Measurements from ENCODE around the gene EIF4A3.
A peak's percentile ranks its signal among the peaks of the same experiment; 100 is the strongest.

Gene EIF4A3

DNA sequence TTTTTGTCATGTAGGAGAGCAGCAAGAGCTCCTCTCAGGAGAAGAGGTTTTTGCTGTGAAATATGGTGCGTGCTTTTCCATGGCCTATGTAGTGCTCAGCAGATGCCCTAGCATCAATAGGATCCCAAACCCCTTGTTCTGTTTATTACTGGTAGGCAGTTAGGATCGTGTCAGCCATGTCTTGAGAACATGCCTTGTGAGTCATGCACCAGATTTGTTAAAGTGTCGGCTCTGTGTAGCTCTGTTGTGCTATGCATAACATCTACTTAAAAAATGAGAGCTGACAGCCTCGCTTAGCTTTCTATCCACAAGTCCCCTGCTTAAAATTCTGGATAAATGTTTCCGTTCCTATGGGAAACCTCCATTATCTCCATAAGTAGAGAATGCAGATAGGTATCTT is 4.4 kb upstream of the EIF4A3 start:
- peaks cover 15% of the 10 kb centered on the region for H3K4me1 ChIP-seq (ENCODE audit: insufficient read depth, low read length, poor library complexity, severe bottlenecking)
- H3K9me3 ChIP-seq (ENCODE audit: insufficient read depth, low read depth, low read length) = 0 out of 2 replicates have a peak, but pooled peaks cover 2% of the 10 kb centered on the region
- peaks cover 4% of the 10 kb centered on the region for H4K20me1 ChIP-seq (ENCODE audit: insufficient read depth, low read length, poor library complexity, severe bottlenecking)
- H3K79me2 ChIP-seq (ENCODE audit: insufficient read depth, low read length) = peaks cover 21% of the 10 kb centered on the region
- no peaks in the 10 kb centered on the region for H3K27me3 ChIP-seq (ENCODE audit: insufficient read depth, low read length, poor library complexity, severe bottlenecking)
- no peaks in the 10 kb centered on the region for H3K9me2 ChIP-seq (replicated peaks; ENCODE audit: low read depth, low read length)
- H3K4me2 ChIP-seq (ENCODE audit: low read depth, low read length, poor library complexity, severe bottlenecking) = no peak overlapping the region
- no peak overlapping the region for H2AFZ ChIP-seq (ENCODE audit: low read length)
- no peaks in the 10 kb centered on the region for H3F3A ChIP-seq (ENCODE audit: low read depth)
- H3K9ac ChIP-seq (ENCODE audit: low read depth, low read length, poor library complexity, severe bottlenecking) = no peak overlapping the region
- TF ChIP-seq, protein P1, sequence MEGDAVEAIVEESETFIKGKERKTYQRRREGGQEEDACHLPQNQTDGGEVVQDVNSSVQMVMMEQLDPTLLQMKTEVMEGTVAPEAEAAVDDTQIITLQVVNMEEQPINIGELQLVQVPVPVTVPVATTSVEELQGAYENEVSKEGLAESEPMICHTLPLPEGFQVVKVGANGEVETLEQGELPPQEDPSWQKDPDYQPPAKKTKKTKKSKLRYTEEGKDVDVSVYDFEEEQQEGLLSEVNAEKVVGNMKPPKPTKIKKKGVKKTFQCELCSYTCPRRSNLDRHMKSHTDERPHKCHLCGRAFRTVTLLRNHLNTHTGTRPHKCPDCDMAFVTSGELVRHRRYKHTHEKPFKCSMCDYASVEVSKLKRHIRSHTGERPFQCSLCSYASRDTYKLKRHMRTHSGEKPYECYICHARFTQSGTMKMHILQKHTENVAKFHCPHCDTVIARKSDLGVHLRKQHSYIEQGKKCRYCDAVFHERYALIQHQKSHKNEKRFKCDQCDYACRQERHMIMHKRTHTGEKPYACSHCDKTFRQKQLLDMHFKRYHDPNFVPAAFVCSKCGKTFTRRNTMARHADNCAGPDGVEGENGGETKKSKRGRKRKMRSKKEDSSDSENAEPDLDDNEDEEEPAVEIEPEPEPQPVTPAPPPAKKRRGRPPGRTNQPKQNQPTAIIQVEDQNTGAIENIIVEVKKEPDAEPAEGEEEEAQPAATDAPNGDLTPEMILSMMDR (conservative IDR thresholded peaks at IDR 0.05; ENCODE audit: low read length) = no peak
- TF ChIP-seq EZH2phosphoT487 (IDR thresholded peaks at IDR 0.05; ENCODE audit: borderline replicate concordance) = no peak
- no peaks in the 10 kb centered on the region for H3K36me3 ChIP-seq (ENCODE audit: insufficient read depth, low read length)
- H3K4me3 ChIP-seq (ENCODE audit: low read length, poor library complexity, severe bottlenecking) = no peak overlapping the region

DNA sequence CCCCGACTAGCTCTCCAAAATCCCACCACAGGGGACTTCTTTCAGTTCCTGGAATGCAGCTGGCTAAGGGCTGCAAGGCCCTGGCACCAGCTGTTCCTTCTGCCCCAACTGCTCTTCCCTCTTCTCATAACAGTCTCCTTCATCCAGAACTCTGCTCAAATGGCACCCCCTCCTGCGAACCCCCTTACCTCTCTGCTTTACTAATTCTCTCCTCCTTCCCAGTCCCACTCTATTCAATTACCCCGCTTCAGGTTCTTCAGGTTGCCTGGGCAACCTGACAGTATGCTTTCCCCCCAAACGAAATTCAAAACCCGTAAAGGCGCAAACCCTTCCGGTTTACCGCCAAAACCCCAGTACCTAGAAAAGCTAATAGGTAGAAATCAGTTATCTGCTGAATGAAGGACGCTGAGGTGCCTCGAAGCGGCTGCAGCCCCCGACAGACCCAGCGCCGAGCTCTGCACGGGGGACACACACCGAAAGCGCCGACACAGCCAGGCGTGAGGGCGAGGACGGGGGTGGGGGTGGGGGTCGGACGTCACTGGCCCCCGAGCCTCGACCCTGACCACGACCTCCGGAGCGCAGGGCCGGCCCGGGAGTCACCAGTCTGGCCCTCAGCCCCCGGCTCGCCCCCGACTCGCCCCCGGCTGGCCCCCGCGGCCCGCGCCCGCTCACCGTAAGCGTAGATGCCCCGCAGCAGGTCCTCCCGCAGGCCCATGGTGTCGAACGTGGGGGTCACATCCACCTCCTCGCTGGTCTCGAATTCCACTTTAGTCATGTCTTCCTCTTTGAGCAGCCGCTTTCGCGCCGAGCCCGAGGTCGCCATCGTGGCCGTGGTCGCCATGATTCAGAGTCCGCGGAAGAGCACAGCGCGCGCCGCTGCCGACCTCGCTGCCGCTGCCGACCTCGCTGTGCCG is 550 bp downstream of the EIF4A3 start:
- Histone ChIP-seq H3K27me3 (ENCODE audit: insufficient read depth, low read length, poor library complexity, severe bottlenecking) (no peaks in the 10 kb centered on the region), H3K9me3 (ENCODE audit: insufficient read depth, low read depth, low read length) (no peaks in the 10 kb centered on the region), H4K20me1 (ENCODE audit: insufficient read depth, low read length, poor library complexity, severe bottlenecking) (peaks cover 50% of the 10 kb centered on the region), H3K4me3 (ENCODE audit: low read length, poor library complexity, severe bottlenecking) (peak overlapping the region; percentile 89), H3K4me2 (ENCODE audit: low read depth, low read length, poor library complexity, severe bottlenecking) (peak overlapping the region; percentile 90), H3F3A (ENCODE audit: low read depth) (no peaks in the 10 kb centered on the region), H3K36me3 (ENCODE audit: insufficient read depth, low read length) (peaks cover 29% of the 10 kb centered on the region), H2AFZ (ENCODE audit: low read length) (peak overlapping the region; percentile 62; the same call in 1 of the 2 replicates), H3K9me2 (replicated peaks; ENCODE audit: low read depth, low read length) (no peaks in the 10 kb centered on the region), H3K9ac (ENCODE audit: low read depth, low read length, poor library complexity, severe bottlenecking) (peak overlapping the region; percentile 93), H3K79me2 (ENCODE audit: insufficient read depth, low read length) (peaks cover 70% of the 10 kb centered on the region), H3K4me1 (ENCODE audit: insufficient read depth, low read length, poor library complexity, severe bottlenecking) (peaks cover 46% of the 10 kb centered on the region)
- no peak for TF ChIP-seq EZH2phosphoT487 (IDR thresholded peaks at IDR 0.05; ENCODE audit: borderline replicate concordance)
- TF ChIP-seq, protein P1 (conservative IDR thresholded peaks at IDR 0.05; ENCODE audit: low read length) = no peak

DNA sequence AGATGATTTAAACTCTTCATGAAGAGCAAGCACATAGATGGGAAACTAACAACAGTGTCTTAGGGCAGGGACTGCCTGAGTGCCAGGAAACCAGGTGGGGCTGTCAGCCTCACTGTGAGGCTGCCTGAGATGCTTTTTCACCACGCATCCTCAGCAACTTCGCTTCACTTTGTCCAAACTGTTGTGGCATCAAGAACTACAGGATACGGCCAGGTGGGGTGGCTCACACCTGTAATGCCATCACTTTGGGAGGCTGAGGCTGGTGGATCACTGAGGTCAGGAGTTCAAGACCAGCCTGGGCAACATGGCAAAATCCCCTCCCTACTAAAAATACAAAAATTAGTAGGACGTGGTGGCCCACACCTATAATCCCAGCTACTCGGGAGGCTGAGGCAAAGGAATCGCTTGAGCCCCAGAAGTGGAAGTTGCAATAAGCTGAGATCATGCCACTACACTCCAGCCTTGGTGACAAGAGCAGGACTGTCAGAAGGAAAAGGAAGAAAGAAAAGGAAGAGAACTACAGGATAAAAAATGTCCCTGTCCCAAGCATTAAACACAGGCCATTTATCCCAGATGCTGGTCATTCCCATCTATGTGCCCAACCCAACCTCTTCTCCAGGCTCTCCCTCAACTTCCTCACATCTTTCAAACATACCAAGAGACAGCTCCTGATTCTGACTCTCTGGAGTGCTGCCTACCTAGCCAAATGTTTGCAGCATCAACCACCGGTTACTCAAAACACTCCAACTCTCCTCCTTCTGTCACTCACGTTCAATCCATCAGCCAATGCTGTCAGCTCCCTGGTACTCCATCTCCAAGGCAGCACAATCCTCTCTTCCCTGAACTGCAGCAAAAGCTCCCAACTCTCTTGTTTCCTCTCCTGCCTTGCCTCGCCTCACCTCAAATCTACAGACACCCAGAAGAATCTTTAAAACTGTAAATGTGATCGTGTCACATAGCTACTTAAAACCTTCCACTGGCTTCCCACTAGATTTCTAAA is 1.6 kb downstream of the EIF4A3 start:
- Histone ChIP-seq H3K36me3 (ENCODE audit: insufficient read depth, low read length) (peaks cover 38% of the 10 kb centered on the region), H3K9me3 (ENCODE audit: insufficient read depth, low read depth, low read length) (no peaks in the 10 kb centered on the region), H2AFZ (ENCODE audit: low read length) (no peak overlapping the region), H3K4me1 (ENCODE audit: insufficient read depth, low read length, poor library complexity, severe bottlenecking) (peaks cover 46% of the 10 kb centered on the region), H4K20me1 (ENCODE audit: insufficient read depth, low read length, poor library complexity, severe bottlenecking) (peaks cover 56% of the 10 kb centered on the region), H3K79me2 (ENCODE audit: insufficient read depth, low read length) (peaks cover 74% of the 10 kb centered on the region), H3K27me3 (ENCODE audit: insufficient read depth, low read length, poor library complexity, severe bottlenecking) (no peaks in the 10 kb centered on the region), H3K9ac (ENCODE audit: low read depth, low read length, poor library complexity, severe bottlenecking) (peak overlapping the region; percentile 93), H3K4me3 (ENCODE audit: low read length, poor library complexity, severe bottlenecking) (peak overlapping the region; percentile 89), H3F3A (ENCODE audit: low read depth) (no peaks in the 10 kb centered on the region), H3K4me2 (ENCODE audit: low read depth, low read length, poor library complexity, severe bottlenecking) (peak overlapping the region; percentile 90), H3K9me2 (replicated peaks; ENCODE audit: low read depth, low read length) (no peaks in the 10 kb centered on the region)
- TF ChIP-seq EZH2phosphoT487 (IDR thresholded peaks at IDR 0.05; ENCODE audit: borderline replicate concordance) = no peak
- TF ChIP-seq, protein P1 (conservative IDR thresholded peaks at IDR 0.05; ENCODE audit: low read length) = no peak
